Ishikawa (cell line): Measurements from ENCODE around the gene PON2.

Experiments
- CEBPB ChIP-seq: IDR thresholded peaks from 2 replicates; pipeline ENCODE4 v1.6.1; 2012
- CREB1 ChIP-seq: IDR thresholded peaks from 2 replicates; pipeline ENCODE4 v1.6.1; 2012; ENCODE audit warnings: low read depth
- EGR1 ChIP-seq: IDR thresholded peaks from 2 replicates; pipeline ENCODE4 v1.6.1; 2012
- EP300 ChIP-seq: IDR thresholded peaks from 2 replicates; pipeline ENCODE4 v1.6.1; 2012; ENCODE audit warnings: borderline replicate concordance
- FOXM1 ChIP-seq: IDR thresholded peaks from 2 replicates; pipeline ENCODE4 v1.6.1; 2012; ENCODE audit warnings: low read depth, borderline replicate concordance
- MAX ChIP-seq: IDR thresholded peaks from 2 replicates; pipeline ENCODE4 v1.6.1; 2012
- NFIC ChIP-seq: IDR thresholded peaks from 2 replicates; pipeline ENCODE4 v1.6.1; 2012
- RAD21 ChIP-seq: IDR thresholded peaks from 2 replicates; pipeline ENCODE4 v1.6.1; 2012; ENCODE audit warnings: low read depth
- REST ChIP-seq: IDR thresholded peaks from 2 replicates; pipeline ENCODE4 v1.6.1; 2012; ENCODE audit warnings: low read depth, mild to moderate bottlenecking
- TAF1 ChIP-seq: IDR thresholded peaks from 2 replicates; pipeline ENCODE4 v1.6.1; 2012; ENCODE audit warnings: low read depth, mild to moderate bottlenecking
- TCF12 ChIP-seq: IDR thresholded peaks from 2 replicates; pipeline ENCODE4 v1.6.1; 2012; ENCODE audit warnings: low read depth
- TEAD4 ChIP-seq: IDR thresholded peaks from 2 replicates; pipeline ENCODE4 v1.6.1; 2012
- USF1 ChIP-seq: IDR thresholded peaks from 2 replicates; pipeline ENCODE4 v1.6.1; 2012
- YY1 ChIP-seq: IDR thresholded peaks from 2 replicates; pipeline ENCODE4 v1.6.1; 2012; ENCODE audit warnings: low read depth
- ZBTB7A ChIP-seq: IDR thresholded peaks from 2 replicates; pipeline ENCODE4 v1.6.1; 2012; ENCODE audit warnings: low read depth

PON2 gene

GRCh38 chr7:95396136-95397032 lies 38.4 kb downstream of the PON2 start, which contains the start of gene PON3:
Gene PON3 (minus strand): TSS chr7:95396375. CDS start chr7:95396350, 25 bp downstream.
- no peak for TF ChIP-seq NFIC
- no peak for TF ChIP-seq REST
- no peak for TF ChIP-seq YY1
- no peak for TF ChIP-seq TAF1
- TF ChIP-seq EGR1: no peak
- no peak for TF ChIP-seq RAD21
- TF ChIP-seq TEAD4: no peak
- TF ChIP-seq MAX: no peak
- no peak for TF ChIP-seq TCF12
- TF ChIP-seq USF1: no peak
- no peak for TF ChIP-seq ZBTB7A
- TF ChIP-seq EP300: no peak
- TF ChIP-seq FOXM1: no peak
- no peak for TF ChIP-seq CREB1
- TF ChIP-seq CEBPB: no peak

GRCh38 chr7:95395755-95396135 lies 39.1 kb downstream of the PON2 start:
- no peak for TF ChIP-seq TEAD4
- no peak for TF ChIP-seq CEBPB
- no peak for TF ChIP-seq RAD21
- TF ChIP-seq MAX: no peak
- no peak for TF ChIP-seq USF1
- TF ChIP-seq NFIC: no peak

- TF ChIP-seq MAX (no peak), EP300 (no peak)
Measured at GRCh38 chr7:95394370-95394769, 40.5 kb downstream of the PON2 start.

- TF ChIP-seq RAD21 (no peak), EP300 (no peak), MAX (no peak), TAF1 (no peak), TCF12 (no peak), ZBTB7A (no peak), USF1 (no peak), NFIC (no peak), CEBPB (no peak), EGR1 (no peak), YY1 (no peak), CREB1 (no peak), REST (no peak), TEAD4 (no peak), FOXM1 (no peak)
Measured at GRCh38 chr7:95391761-95392160, 43.1 kb downstream of the PON2 start.

GRCh38 chr7:95389516-95389915 lies 45.3 kb downstream of the PON2 start:
- TF ChIP-seq TEAD4: no peak
- no peak for TF ChIP-seq EP300
- no peak for TF ChIP-seq TCF12
- no peak for TF ChIP-seq FOXM1
- TF ChIP-seq TAF1: no peak
